GM21360 (cell line): Measurements from ENCODE around the gene ZKSCAN4.

Experiments
- ATAC-seq: cut with Tn5 transposase; IDR thresholded peaks from one replicate; pipeline ENCODE4 v1.9.1; 2021; ENCODE audit warnings: mild to moderate bottlenecking, moderate library complexity; ENCODE audit not compliant: unreplicated experiment

ZKSCAN4 gene

GRCh38 chr6:28209753-28210535, 42.1 kb downstream of the ZKSCAN4 start:
- ATAC-seq = no peak

- ATAC-seq = no peak
Observed at GRCh38 chr6:28208111-28208659, 43.9 kb downstream of the ZKSCAN4 start.

GRCh38 chr6:28207510-28208110, 44.5 kb downstream of the ZKSCAN4 start:
- ATAC-seq = no peak

GRCh38 chr6:28206928-28207509, 45.0 kb downstream of the ZKSCAN4 start:
- ATAC-seq = no peak

- ATAC-seq = no peak
Observed at GRCh38 chr6:28206527-28206926, 45.5 kb downstream of the ZKSCAN4 start.

- ATAC-seq = no peak
Observed at GRCh38 chr6:28205879-28206278, 46.2 kb downstream of the ZKSCAN4 start.

- no peak for ATAC-seq
Observed at GRCh38 chr6:28203201-28203600, 48.9 kb downstream of the ZKSCAN4 start.

GRCh38 chr6:28200020-28200419, 52.0 kb downstream of the ZKSCAN4 start:
- ATAC-seq = no peak
